GM20000 (cell line): ENCODE results near the gene HTR2C.
A peak's percentile ranks its signal among the peaks of the same experiment; 100 is the strongest.
"Not testable (repeated sequence)": the region's sequence is repeated elsewhere in the genome, so short reads cannot be mapped to it uniquely, and the experiment has no call there.

Experiments used
- DNase-seq: peaks from one replicate; pipeline ENCODE4 v3.0.0; 2012; ENCODE audit warnings: low spot score
- TF ChIP-seq, protein P1 (sequence below): IDR thresholded peaks from 2 replicates; pipeline ENCODE4 v1.5.1; 2012; ENCODE audit warnings: mild to moderate bottlenecking, control low read depth; ENCODE audit errors: extremely low read depth, missing control alignments

HTR2C gene

DNA sequence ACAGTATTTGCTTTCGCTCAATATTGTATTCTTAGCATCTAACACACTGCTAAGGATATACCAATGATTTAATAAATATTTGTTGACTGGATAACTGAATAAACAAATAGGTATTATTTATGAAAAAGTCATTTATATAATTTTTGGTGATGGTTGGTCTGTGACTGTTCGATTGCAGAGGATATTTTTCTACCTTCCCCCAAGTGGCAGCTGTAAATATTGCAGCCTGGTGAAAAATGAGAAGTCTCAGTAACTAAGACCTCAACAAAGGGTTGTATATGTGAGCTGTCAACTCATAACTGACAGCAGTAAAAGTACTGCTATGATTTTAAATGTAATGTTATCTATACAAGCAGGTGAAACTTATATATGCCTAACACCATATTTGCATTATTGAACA lies 36.0 kb downstream of the HTR2C start:
- DNase-seq = peak; percentile 1
- TF ChIP-seq, protein P1, sequence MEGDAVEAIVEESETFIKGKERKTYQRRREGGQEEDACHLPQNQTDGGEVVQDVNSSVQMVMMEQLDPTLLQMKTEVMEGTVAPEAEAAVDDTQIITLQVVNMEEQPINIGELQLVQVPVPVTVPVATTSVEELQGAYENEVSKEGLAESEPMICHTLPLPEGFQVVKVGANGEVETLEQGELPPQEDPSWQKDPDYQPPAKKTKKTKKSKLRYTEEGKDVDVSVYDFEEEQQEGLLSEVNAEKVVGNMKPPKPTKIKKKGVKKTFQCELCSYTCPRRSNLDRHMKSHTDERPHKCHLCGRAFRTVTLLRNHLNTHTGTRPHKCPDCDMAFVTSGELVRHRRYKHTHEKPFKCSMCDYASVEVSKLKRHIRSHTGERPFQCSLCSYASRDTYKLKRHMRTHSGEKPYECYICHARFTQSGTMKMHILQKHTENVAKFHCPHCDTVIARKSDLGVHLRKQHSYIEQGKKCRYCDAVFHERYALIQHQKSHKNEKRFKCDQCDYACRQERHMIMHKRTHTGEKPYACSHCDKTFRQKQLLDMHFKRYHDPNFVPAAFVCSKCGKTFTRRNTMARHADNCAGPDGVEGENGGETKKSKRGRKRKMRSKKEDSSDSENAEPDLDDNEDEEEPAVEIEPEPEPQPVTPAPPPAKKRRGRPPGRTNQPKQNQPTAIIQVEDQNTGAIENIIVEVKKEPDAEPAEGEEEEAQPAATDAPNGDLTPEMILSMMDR = peak; percentile 4

DNA sequence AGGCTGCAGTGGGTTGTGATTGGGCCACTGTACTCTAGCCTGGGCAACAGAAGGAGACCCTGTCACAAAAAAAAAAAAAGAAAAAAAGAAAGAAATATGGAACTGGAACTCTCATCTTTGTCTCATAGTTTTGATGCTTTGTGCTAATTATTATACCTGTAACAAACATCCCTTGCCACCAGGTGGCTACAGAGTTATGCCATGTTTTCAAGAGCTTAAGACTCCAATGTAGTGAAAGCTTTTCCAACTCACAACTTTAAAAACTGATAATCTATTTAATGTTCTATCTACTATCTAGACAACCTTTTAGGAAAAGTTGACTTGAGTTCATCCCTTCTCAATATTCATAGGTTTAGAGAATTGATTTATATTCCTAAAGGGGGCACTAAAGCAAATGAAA lies 42.4 kb downstream of the HTR2C start:
- TF ChIP-seq, protein P1 = no peak
- DNase-seq = peak; percentile 1

DNA sequence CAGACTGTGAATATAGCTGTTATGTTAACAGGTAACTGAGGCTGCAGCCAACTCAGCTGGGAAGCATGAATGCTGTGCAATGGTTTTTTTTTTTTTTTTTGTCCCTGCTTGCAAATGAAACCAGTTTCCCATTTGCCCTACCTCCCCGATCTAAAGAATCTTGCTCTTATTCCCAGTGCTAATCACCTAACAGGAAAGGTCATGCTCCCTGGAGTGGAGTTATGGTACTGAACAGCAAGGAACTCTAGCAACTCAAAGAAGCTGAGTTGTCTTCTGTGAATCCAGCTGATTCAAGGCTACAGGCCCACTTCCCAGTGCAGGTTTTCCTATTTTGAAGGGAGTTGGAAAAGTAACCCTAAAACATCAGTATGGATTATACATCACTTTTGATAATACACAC lies 52.1 kb downstream of the HTR2C start:
- TF ChIP-seq, protein P1 = no peak
- DNase-seq = no peak

DNA sequence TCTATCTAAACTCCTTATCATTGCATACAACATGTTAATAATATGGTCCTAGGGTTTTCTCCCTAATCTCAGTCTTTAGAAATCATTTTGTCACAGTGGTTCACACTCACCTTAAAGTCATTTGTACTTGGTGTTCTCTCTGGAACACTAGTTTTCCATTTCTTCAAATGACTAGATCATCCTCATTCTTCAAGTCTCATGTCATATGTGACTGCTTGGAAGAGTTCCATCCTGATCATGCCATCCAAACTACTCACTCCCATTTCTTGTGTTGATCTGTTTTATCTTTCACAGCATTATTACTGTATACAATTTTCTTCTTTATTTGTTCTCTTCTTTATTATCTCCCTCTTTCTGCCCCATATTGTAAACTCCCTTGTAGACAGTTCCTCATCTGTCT lies 66.5 kb downstream of the HTR2C start:
- no peak for DNase-seq
- TF ChIP-seq, protein P1 = no peak

DNA sequence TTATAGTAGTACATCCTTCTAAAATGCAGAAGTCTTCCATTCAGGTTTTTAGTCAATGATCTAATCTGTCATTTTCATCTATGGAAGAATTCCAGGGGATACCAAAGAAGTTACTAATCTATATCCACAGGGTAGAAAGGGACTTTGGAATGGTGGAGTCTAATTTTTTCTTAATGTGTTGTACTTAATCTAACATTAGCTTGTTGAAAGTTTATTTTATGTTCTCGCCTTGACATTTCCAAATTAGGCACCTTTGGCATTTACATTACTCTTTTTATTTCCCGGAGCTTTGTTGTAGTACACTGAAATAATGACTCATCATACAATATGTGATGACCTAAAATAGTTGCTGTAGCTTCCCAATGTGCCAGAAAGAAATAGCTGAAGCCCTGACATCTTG lies 91.5 kb downstream of the HTR2C start:
- DNase-seq = no peak
- TF ChIP-seq, protein P1 = no peak

DNA sequence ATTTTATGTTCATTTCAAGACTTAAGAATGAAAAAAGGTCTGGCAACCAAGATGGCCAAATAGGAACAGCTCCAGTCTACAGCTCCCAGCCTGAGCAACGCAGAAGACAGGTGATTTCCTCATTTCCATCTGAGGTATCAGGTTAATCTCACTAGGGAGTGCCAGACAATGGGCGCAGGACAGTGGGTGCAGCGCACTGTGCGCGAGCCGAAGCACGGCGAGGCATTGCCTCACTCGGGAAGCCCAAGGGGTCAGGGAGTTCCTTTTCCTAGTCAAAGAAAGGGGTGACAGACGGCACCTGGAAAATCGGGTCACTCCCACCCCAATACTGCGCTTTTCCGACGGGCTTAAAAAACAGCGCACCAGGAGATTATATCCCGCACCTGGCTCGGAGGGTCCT lies 116.6 kb downstream of the HTR2C start:
- not testable (repeated sequence) for DNase-seq

DNA sequence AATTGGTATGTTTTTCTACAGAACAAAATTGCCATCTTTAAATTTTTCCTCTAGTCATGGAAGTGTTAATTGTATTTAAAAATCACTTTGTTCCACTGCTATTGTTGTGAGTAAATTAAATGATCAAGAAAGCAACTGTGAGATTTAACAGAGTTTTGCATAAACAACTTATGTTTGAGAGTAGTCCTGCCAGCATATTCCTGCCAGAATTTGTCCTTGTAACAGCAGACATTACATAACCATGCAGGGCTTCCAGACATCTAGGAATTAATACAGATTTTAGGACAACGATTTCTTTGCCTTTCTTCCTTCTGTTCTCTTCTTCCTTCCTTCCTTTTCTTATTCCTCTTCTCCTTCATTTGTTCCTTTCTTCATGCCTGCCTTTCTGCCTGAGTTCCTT lies 125.5 kb downstream of the HTR2C start:
- DNase-seq = no peak
- TF ChIP-seq, protein P1 = no peak

DNA sequence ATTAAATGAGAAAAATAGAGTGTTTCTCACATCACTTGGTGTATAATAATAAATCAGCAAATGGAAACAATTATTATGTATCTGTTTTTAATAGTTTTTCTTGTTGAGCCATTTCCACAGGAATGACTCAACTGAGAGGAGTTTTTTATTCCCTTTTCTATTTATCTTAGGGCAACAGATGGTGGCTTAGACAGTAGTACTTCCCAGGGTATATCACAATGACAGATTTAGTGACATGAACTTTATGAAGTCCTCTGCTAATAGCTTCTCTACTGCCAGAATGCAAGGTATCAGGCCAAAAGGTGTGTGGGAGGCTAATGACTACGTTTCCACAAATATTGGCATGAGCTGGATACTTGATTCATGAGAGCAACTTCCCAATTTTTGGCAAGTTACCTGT lies 126.7 kb downstream of the HTR2C start:
- DNase-seq = no peak
- TF ChIP-seq, protein P1 = no peak
